A673 (cell line): ENCODE results near the gene ZNF480. TPM values are rescaled to one million over a fixed set of nuclear protein-coding genes. Genes with fewer than 3 reads are reported as not detected.

ENCODE experiments used
- BruUV-seq: library from RNA; stranded (reverse); fragments of 400-500 nt; replicated peaks from 2 replicates; lab custom pipeline; 2021; lab: Mats Ljungman, UMichigan
- CTCF ChIA-PET: fragments of 300-600 bp; sonication (Branson Sonifier 250); formaldehyde crosslinking; loops from one replicate; lab custom pipeline; 2022; ENCODE audit warnings: antibody characterized with exemption; lab: Charles Lee
- POLR2A ChIA-PET: fragments of 300-600 bp; sonication (Branson Sonifier 250); formaldehyde crosslinking; loops from one replicate; lab custom pipeline; 2022; ENCODE audit warnings: antibody characterized with exemption; ENCODE audit not compliant: low non-redundant PET; lab: Charles Lee
- DNase-seq: peaks from one replicate; pipeline ENCODE4 v3.0.0-alpha.2; 2015; ENCODE audit warnings: low spot score
- H3K27ac ChIP-seq: fragments of 200-600 bp; sonication (generic); 2 replicates; pipeline ENCODE4 v1.5.1; 2016; ENCODE audit warnings: mixed run types, low read depth, mild to moderate bottlenecking, mixed read lengths, antibody characterized with exemption, low read length; ENCODE audit not compliant: poor library complexity, severe bottlenecking
- H3K27me3 ChIP-seq: fragments of 200-600 bp; sonication (generic); replicated peaks from 2 replicates; pipeline ENCODE4 v1.6.1; 2017; ENCODE audit warnings: mixed run types, low read depth, mild to moderate bottlenecking, mixed read lengths, antibody characterized with exemption, low read length; ENCODE audit not compliant: insufficient read depth, poor library complexity
- H3K36me3 ChIP-seq: fragments of 200-600 bp; sonication (generic); 2 replicates; pipeline ENCODE4 v1.6.1; 2016; ENCODE audit warnings: mixed run types, mild to moderate bottlenecking, mixed read lengths, antibody characterized with exemption, low read length; ENCODE audit not compliant: insufficient read depth, poor library complexity, severe bottlenecking
- H3K4me1 ChIP-seq: fragments of 200-600 bp; sonication (generic); 2 replicates; pipeline ENCODE4 v1.6.1; 2017; ENCODE audit warnings: mixed run types, mild to moderate bottlenecking, mixed read lengths, antibody characterized with exemption, low read length; ENCODE audit not compliant: insufficient read depth, poor library complexity, severe bottlenecking
- H3K4me3 ChIP-seq: fragments of 200-600 bp; sonication (generic); 2 replicates; pipeline ENCODE4 v1.5.1; 2016; ENCODE audit warnings: low read depth, mixed run types, mild to moderate bottlenecking, mixed read lengths, low read length; ENCODE audit not compliant: poor library complexity, severe bottlenecking
- H3K9me3 ChIP-seq: fragments of 200-600 bp; sonication (generic); 2 replicates; pipeline ENCODE4 v1.6.1; 2016; ENCODE audit warnings: mixed run types, low read depth, mild to moderate bottlenecking, mixed read lengths, antibody characterized with exemption, low read length; ENCODE audit not compliant: poor library complexity, severe bottlenecking
- EZH2 ChIP-seq: fragments of 200-600 bp; sonication (generic); IDR thresholded peaks from 2 replicates; pipeline ENCODE4 v1.6.1; 2017; ENCODE audit warnings: borderline replicate concordance, low read depth, mild to moderate bottlenecking, mixed read lengths, antibody characterized with exemption, low read length; ENCODE audit not compliant: poor library complexity, severe bottlenecking
- intact Hi-C: fragments of 100-400 bp; cut with micrococcal nuclease; formaldehyde crosslinking; loops from one replicate; pipeline ENCODE4 v1.10.0; 2022; ENCODE audit not compliant: unreplicated experiment
- total RNA-seq: library from RNA; stranded (reverse); gene quantifications from 2 replicates; pipeline ENCODE4 v1.2.3, GENCODE V29; 2021
- TF ChIP-seq, protein P1 (sequence below): fragments of 300-800, 200-600 bp; sonication (generic); conservative IDR thresholded peaks from 2 replicates; pipeline ENCODE4 v1.5.1; 2017; ENCODE audit warnings: low read depth, mild to moderate bottlenecking, antibody characterized with exemption, low read length, moderate library complexity, mixed read lengths

Gene ZNF480
- total RNA-seq, 1 experiment from 2014 or later, result 20.7 TPM

DNA sequence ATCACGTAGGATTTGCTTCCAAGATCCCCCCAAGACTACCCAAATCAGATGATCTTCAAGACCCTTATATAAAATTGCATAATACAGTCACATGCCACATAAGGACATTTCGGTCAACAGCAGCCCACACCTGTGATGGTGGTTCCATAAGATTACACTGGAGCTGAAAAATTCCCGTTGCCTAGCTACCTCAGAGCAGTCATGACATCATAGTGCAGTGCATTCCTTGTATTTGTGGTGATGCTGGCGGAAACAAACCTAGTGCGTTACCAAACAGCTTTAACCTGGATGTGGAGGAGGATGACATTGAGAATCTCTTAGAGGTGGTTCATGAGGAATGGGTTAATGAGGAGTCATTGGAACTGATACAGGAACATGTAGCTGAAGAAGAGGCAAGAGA lies 22.8 kb upstream of the ZNF480 start:
- Histone ChIP-seq H3K9me3 (peaks cover 23% of the 10 kb centered on the region), H3K27ac (no peak overlapping the region), H3K4me1 (no peaks in the 10 kb centered on the region), H3K4me3 (no peak overlapping the region), H3K36me3 (peaks cover 43% of the 10 kb centered on the region), H3K27me3 (no peaks in the 10 kb centered on the region)
- no TSS peak for BruUV-seq
- TF ChIP-seq, protein P1, sequence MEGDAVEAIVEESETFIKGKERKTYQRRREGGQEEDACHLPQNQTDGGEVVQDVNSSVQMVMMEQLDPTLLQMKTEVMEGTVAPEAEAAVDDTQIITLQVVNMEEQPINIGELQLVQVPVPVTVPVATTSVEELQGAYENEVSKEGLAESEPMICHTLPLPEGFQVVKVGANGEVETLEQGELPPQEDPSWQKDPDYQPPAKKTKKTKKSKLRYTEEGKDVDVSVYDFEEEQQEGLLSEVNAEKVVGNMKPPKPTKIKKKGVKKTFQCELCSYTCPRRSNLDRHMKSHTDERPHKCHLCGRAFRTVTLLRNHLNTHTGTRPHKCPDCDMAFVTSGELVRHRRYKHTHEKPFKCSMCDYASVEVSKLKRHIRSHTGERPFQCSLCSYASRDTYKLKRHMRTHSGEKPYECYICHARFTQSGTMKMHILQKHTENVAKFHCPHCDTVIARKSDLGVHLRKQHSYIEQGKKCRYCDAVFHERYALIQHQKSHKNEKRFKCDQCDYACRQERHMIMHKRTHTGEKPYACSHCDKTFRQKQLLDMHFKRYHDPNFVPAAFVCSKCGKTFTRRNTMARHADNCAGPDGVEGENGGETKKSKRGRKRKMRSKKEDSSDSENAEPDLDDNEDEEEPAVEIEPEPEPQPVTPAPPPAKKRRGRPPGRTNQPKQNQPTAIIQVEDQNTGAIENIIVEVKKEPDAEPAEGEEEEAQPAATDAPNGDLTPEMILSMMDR, result no peak
- no peak for TF ChIP-seq EZH2
- intact Hi-C loops, result no loop called here
- CTCF ChIA-PET, result no interaction called here
- POLR2A ChIA-PET, result no interaction called here
- no peak for DNase-seq

DNA sequence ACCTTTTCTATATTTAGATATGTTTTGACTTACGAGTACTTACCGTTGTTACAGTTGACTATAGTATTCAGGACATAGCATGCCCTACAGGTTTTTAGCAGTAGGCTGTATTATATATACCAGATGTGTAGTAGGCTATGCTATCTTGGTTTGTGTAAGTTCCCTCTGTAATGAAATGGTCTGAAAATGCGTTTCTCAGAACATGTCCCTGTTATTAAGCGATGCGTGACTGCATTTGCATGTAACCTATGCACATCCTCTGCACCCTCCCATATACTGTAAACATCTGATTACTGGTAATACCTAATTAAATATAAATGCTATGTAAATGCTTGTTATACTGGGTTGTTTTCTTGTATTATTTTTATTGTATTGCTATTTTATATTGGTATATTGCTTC lies 21.0 kb upstream of the ZNF480 start:
- Histone ChIP-seq H3K9me3 (peaks cover 26% of the 10 kb centered on the region), H3K4me3 (no peak overlapping the region), H3K27ac (no peak overlapping the region), H3K36me3 (peaks cover 43% of the 10 kb centered on the region), H3K4me1 (no peaks in the 10 kb centered on the region), H3K27me3 (no peaks in the 10 kb centered on the region)
- no TSS peak for BruUV-seq
- intact Hi-C loops, result no loop called here
- TF ChIP-seq, protein P1, result no peak
- TF ChIP-seq EZH2, result no peak
- POLR2A ChIA-PET, result no interaction called here
- DNase-seq, result no peak
- CTCF ChIA-PET, result no interaction called here

DNA sequence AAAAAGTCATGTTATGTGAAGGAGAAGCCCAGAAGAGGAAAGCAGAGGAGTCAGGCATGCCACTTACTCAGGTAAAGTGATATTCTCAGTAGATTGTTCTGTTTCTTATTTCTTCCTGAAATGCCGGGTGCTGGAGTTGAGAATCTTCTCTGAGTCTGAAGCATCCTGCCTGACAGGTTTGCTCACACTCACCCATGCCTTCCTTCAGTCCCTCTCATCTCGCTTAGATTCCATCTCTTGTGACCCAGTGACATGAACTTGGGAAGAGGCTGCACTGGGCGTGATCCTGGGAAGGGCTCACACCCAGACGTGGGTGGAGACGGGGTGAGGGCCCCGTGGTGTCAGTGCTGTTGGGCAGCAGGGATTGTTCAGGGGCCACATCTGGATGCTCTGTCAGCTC lies 19.5 kb upstream of the ZNF480 start:
- intact Hi-C loops, result no loop called here
- Histone ChIP-seq H3K4me1 (no peaks in the 10 kb centered on the region), H3K9me3 (peaks cover 24% of the 10 kb centered on the region), H3K27ac (no peak overlapping the region), H3K36me3 (peaks cover 34% of the 10 kb centered on the region), H3K27me3 (no peaks in the 10 kb centered on the region), H3K4me3 (no peak overlapping the region)
- POLR2A ChIA-PET, result no interaction called here
- DNase-seq, result no peak
- BruUV-seq, result no TSS peak
- CTCF ChIA-PET, result no interaction called here
- TF ChIP-seq, protein P1, result no peak
- TF ChIP-seq EZH2, result no peak
